ENCODE data around the gene TRIOBP. TPM values are rescaled to one million over a fixed set of nuclear protein-coding genes. Genes with fewer than 3 reads are reported as not detected.
A peak's percentile ranks its signal among the peaks of the same experiment; 100 is the strongest.

The TRIOBP gene
- total and polyA plus RNA-seq, 2 donors (not counting 1 experiment from before 2014, with no cell fraction given), result 32.9 to 131 TPM

- Histone ChIP-seq H2AFZ (ENCODE audit: low read length) (no peak overlapping the region), H3K4me3 (replicated peaks in 1 of 4; ENCODE audit: control extremely low read depth in 1 of 4, insufficient read depth in 1 of 4, low read depth in 3 of 4, low read length in 4 of 4) (peak overlapping the region; percentile 59 to 79 (median 69)), H4K20me1 (ENCODE audit: control insufficient read depth, extremely low read depth, insufficient read depth, low read length) (no peaks in the 10 kb centered on the region), H3K9me3 (ENCODE audit: control insufficient read depth, insufficient read depth, low read depth, low read length) (no peaks in the 10 kb centered on the region), H3K4me2 (ENCODE audit: extremely low read depth, insufficient read depth, low read length) (peak overlapping the region; percentile 92), H3K36me3 (ENCODE audit: control insufficient read depth, insufficient read depth, low read length) (no peaks in the 10 kb centered on the region), H3K4me1 (ENCODE audit: control insufficient read depth, extremely low read depth, insufficient read depth, low read length) (peaks cover 30% of the 10 kb centered on the region), H3K9ac (ENCODE audit: insufficient read depth, low read length) (no peak overlapping the region), H3K27me3 (ENCODE audit: control insufficient read depth, insufficient read depth, low read length) (no peaks in the 10 kb centered on the region), H3K27ac (ENCODE audit: insufficient read depth, low read length) (peak overlapping the region; percentile 54), H3K79me2 (ENCODE audit: control insufficient read depth, insufficient read depth, low read length) (peaks cover 43% of the 10 kb centered on the region)
- TF ChIP-seq EZH2 (IDR thresholded peaks at IDR 0.05; ENCODE audit: low read length, missing control alignments) (no peak), CTCF (conservative IDR thresholded peaks at IDR 0.05 in 1 of 2, IDR thresholded peaks at IDR 0.05 in 1 of 2; ENCODE audit: low read depth in 1 of 2, low read length in 2 of 2) (no peak)
- no peak for DNase-seq (ENCODE audit: low read depth in 2 of 2)
These were observed 36.7 kb upstream of the TRIOBP start for GRCh38 chr22:37659897-37660708.

GRCh38 chr22:37660709-37661045, 36.2 kb upstream of the TRIOBP start:
- H3K27ac ChIP-seq (ENCODE audit: insufficient read depth, low read length), result peak overlapping the region; percentile 89
- H3K4me1 ChIP-seq (ENCODE audit: control insufficient read depth, extremely low read depth, insufficient read depth, low read length), result peaks cover 30% of the 10 kb centered on the region
- peaks cover 47% of the 10 kb centered on the region for H3K79me2 ChIP-seq (ENCODE audit: control insufficient read depth, insufficient read depth, low read length)
- peak overlapping the region; percentile 92 for H3K4me2 ChIP-seq (ENCODE audit: extremely low read depth, insufficient read depth, low read length)
- H3K9me3 ChIP-seq (ENCODE audit: control insufficient read depth, insufficient read depth, low read depth, low read length), result no peaks in the 10 kb centered on the region
- H4K20me1 ChIP-seq (ENCODE audit: control insufficient read depth, extremely low read depth, insufficient read depth, low read length), result no peaks in the 10 kb centered on the region
- no peak overlapping the region for H3K4me3 ChIP-seq (replicated peaks in 1 of 4; ENCODE audit: control extremely low read depth in 1 of 4, insufficient read depth in 1 of 4, low read depth in 3 of 4, low read length in 4 of 4)
- H3K36me3 ChIP-seq (ENCODE audit: control insufficient read depth, insufficient read depth, low read length), result peaks cover 4% of the 10 kb centered on the region
- H2AFZ ChIP-seq (ENCODE audit: low read length), result no peak overlapping the region
- TF ChIP-seq EZH2 (IDR thresholded peaks at IDR 0.05; ENCODE audit: low read length, missing control alignments) (no peak), CTCF (conservative IDR thresholded peaks at IDR 0.05 in 1 of 2, IDR thresholded peaks at IDR 0.05 in 1 of 2; ENCODE audit: low read depth in 1 of 2, low read length in 2 of 2) (no peak)
- no peaks in the 10 kb centered on the region for H3K27me3 ChIP-seq (ENCODE audit: control insufficient read depth, insufficient read depth, low read length)
- DNase-seq (ENCODE audit: low read depth in 2 of 2), result no peak
- no peak overlapping the region for H3K9ac ChIP-seq (ENCODE audit: insufficient read depth, low read length)

- Histone ChIP-seq H3K36me3 (ENCODE audit: control insufficient read depth, insufficient read depth, low read length) (peaks cover 7% of the 10 kb centered on the region), H3K9me3 (ENCODE audit: control insufficient read depth, insufficient read depth, low read depth, low read length) (no peaks in the 10 kb centered on the region), H3K27me3 (ENCODE audit: control insufficient read depth, insufficient read depth, low read length) (no peaks in the 10 kb centered on the region), H3K4me1 (ENCODE audit: control insufficient read depth, extremely low read depth, insufficient read depth, low read length) (peaks cover 30% of the 10 kb centered on the region), H3K27ac (ENCODE audit: insufficient read depth, low read length) (peak overlapping the region; percentile 89), H3K4me3 (replicated peaks in 1 of 4; ENCODE audit: control extremely low read depth in 1 of 4, insufficient read depth in 1 of 4, low read depth in 3 of 4, low read length in 4 of 4) (peak overlapping the region in 1 of 4 experiments; percentile 22), H4K20me1 (ENCODE audit: control insufficient read depth, extremely low read depth, insufficient read depth, low read length) (no peaks in the 10 kb centered on the region), H3K4me2 (ENCODE audit: extremely low read depth, insufficient read depth, low read length) (peak overlapping the region; percentile 92), H3K9ac (ENCODE audit: insufficient read depth, low read length) (no peak overlapping the region), H2AFZ (ENCODE audit: low read length) (peak overlapping the region; percentile 48), H3K79me2 (ENCODE audit: control insufficient read depth, insufficient read depth, low read length) (peaks cover 49% of the 10 kb centered on the region)
- DNase-seq (ENCODE audit: low read depth in 2 of 2), result peak; percentile 76 to 80
- TF ChIP-seq CTCF (conservative IDR thresholded peaks at IDR 0.05 in 1 of 2, IDR thresholded peaks at IDR 0.05 in 1 of 2; ENCODE audit: low read depth in 1 of 2, low read length in 2 of 2) (peak; percentile 58 to 60), EZH2 (IDR thresholded peaks at IDR 0.05; ENCODE audit: low read length, missing control alignments) (no peak)
These were observed 35.5 kb upstream of the TRIOBP start for GRCh38 chr22:37661160-37661924.
